ENCODE results near the gene B3GAT2.

- TF ChIP-seq CTCF (IDR thresholded peaks at IDR 0.05) (no peak), EP300 (IDR thresholded peaks at IDR 0.05) (no peak)
Observed at GRCh38 chr6:70879496-70879895, 77.4 kb downstream of the B3GAT2 start.
